GM19324 (cell line): ENCODE data around the gene C10orf67.
A peak's percentile ranks its signal among the peaks of the same experiment; 100 is the strongest.
"Not testable (repeated sequence)": the region's sequence is repeated elsewhere in the genome, so short reads cannot be mapped to it uniquely, and the experiment has no call there.

Experiments
- ATAC-seq: cut with Tn5 transposase; IDR thresholded peaks from one replicate; pipeline ENCODE4 v1.9.1; 2021; ENCODE audit warnings: mild to moderate bottlenecking, moderate library complexity; ENCODE audit not compliant: unreplicated experiment, low FRiP score

The C10orf67 gene

DNA sequence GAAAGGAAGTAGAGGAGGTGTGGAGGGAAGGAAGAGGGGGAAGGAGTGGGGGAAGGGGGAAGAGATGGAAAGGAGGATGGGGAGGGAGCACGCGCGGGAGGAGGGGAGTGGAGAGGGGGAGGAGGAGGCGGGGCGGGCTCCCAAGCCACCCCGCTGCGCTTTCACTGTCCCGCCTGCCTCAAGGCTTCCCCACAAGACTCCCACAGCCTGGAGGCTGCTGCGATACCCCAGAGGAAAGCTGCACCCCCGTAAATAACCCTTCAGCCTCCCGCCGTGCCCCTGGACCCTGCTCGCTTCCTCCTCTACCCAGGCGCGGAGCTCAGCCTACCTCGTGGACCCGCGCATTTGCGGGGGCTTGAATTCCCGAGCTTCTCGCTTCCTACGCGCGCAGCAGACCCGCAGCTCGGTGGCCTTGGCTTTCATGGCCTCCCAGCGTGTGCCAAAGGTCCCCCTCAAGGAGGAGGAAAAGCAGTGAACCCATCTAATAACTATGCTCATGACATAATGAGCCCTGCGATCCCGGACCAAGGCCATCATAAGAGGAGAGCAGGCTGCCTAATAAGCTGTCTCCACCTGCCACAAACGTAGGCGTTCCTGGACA lies at the start of gene C10orf67:
Gene C10orf67 (minus strand): TSS at position 557 of the 601 bp plus-strand sequence. CDS start 23 bp downstream, at position 534.
- peak; percentile 37 for ATAC-seq

DNA sequence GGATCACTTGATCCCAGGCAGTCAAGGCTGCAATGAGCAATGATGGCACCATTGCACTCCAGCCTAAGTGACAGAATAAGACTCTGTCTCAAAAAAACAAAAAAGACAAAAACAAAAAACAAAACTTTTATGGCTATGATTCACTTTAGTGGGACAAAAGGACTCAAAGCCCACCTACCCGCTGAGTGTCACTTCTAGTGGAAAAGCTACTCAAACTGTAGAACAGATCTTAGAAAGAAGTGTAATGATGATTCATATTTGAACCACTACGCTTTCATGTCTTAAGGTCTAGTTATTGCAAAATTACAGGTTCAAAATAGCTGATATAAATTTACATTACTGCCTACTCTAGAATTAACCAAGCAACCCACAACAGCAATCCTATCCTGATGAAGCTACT lies 47.2 kb upstream of the C10orf67 start:
- no peak for ATAC-seq

DNA sequence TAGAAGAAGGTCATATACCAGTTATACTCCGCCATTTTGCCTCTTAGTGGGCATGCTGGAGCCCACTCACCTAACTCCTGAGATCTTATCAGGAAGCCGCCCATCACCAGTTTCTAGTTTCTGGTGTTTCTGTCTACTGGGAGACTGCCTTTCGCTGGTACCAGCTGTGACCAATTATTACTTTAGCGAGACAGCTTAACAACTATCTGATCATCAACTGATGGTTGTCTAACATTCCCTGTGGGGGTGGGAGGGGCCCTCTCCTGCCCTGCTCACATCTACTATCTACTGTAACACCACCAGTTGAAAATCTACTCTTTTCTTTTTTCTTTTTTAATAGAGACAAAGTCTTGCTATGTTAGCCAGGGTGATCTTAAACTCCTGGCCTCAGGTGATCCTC lies 46.2 kb upstream of the C10orf67 start:
- ATAC-seq: no peak

DNA sequence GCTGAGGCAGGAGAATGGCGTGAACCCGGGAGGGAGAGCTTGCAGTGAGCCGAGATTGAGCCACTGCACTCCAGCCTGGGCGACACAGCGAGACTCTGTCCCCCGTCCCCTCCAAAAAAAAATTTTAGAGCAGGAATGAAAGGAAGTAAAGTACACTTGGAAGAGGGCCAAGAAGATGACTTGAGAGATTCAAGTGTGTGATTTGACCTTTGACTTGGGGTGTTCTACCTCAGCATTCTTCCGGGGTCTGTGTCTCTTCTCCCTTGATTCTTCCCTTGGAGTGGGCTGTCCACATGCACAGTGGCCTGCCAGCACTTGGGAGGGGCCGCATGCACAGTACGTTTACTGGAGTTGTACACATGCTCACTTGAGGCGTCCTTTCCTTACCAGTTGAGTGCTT lies 45.8 kb upstream of the C10orf67 start:
- not testable (repeated sequence) for ATAC-seq

DNA sequence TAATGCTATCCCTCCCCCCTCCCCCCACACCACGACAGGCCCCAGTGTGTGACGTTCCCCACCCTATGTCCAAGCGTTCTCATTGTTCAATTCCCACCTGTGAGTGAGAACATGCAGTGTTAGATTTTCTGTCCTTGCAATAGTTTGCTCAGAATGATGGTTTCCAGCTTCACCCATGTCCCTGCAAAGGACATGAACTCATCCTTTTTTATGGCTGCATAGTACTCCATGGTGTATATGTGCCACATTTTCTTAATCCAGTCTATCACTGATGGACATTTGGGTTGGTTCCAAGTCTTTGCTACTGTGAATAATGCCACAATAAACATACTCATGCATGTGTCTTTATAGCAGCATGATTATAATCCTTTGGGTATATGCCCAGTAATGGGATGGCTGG lies 42.9 kb upstream of the C10orf67 start:
- ATAC-seq: not testable (repeated sequence)

DNA sequence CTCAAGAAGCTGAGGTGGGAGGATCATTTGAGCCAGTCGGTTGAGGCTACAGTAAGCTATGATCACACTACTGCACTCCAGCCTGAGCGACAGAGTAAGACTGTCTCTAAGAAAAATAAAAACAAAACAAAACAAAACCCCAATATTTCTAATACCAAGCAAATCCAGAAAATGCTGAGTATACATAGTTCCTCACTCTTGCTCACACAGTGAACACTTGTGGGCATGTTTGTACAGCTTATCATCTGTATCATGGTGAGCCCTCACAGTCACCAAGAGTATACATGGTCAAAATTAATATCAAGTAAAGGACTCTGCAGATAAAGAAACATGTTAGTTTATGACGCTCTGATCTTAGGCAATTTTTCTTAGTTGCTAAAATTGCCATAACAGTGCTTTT lies 41.5 kb upstream of the C10orf67 start:
- ATAC-seq: no peak

DNA sequence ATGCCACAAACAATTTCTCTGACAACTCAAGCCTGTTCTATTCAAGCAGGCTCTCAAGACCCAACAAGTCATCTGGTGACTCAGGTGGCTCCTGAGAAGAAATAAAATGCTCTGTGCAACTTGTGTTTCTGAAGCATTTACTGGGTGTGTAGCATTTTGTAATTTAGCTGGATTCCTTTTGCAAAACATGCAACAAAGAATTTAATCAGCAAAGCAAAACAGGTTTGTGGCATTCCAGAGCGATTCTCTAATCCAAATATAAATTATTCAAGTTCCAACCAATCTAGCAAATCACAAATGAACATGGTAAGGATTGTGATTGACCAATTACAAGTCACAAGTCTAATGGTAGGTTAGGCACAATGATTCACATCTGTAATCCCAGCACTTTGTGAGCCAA lies 39.8 kb upstream of the C10orf67 start:
- no peak for ATAC-seq

DNA sequence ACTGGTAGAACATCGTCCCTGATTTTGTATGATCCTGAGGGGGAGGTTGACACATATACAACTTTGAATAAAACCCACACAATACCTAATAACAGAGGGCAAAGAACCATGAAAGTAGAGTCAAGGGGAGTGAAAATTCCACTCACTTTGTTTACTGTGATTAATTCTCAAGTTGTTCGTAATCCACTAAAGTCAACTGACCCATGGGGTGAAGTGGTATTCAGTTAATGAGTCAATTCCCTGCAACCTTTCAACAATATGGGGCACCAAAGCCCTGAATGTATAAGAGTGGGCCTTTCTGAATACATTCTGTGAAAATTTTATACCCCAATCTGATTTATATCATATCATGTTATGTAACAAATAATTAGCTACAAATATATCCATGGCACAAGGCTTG lies 39.0 kb upstream of the C10orf67 start:
- ATAC-seq: no peak

DNA sequence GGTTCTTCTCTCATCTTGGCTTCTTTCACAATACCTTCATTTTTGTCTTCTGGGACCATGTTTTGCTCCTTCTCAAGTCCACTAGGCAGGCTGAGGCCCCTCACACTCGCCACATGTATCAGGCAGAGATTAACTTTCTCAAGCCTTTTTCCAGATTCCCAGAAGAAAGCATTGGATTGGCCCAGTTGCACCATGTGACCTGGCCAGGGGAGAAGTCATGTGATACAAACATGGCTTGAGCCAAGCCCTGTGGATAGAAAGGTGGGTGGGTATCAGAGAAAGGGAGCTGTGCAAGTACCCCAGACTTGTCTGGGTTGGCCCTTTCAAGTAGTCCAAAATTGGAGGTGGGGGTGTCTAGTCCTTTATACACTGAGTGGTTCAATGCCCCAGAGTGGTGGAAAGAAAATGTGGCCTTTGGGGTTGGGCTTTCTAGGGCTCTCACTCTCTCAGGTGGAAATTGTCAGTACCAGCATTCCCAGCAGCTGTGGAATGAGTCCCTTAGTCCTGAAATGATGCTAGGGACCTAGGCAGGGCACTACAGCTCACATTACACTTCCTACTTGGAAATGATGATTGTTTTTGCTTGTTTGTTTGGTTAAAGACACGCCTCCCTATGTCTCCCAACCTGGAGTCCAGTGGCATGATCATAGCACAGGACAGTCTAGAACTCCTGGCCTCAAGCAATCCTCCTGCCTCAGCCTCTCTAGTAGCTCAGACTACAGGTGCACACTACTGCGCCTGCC lies 36.9 kb upstream of the C10orf67 start:
- no peak for ATAC-seq

DNA sequence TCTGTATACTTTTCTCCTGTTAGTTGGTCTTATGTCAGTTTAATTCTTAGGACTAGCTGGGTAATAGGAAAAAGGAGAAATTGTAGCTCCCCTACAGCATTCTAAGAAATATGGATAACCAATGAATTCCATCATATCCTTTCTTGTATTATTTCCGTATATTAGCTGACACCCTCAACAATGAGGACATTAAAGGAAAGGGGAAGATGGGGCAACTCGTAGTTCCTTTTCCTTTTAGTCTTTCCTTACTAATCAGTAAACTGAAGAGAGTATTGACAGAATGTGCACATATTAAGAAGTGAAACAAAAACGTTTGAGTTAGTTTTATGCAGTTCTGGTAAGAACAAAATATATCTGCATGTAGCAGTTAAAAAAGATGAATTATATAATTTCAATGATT lies 35.1 kb upstream of the C10orf67 start:
- ATAC-seq: no peak

DNA sequence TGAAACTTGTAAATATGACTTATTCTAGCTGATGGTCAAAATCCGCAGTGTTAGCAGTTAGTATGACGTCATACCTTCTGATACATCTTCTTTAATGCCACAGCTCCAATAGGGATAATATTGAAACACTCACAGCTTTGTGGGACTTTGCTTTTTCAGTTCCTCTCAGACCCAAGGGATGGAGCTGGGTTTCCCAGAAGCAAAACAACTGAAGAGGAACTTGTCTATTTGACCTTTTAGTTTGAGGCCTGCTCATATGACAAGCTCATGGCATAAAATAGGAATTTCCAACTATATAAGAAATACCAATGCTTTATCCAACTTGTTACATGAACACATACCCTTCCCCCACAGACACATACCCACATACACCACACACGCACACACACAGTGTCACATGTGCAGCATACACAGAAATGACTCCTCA lies 31.6 kb upstream of the C10orf67 start:
- no peak for ATAC-seq

DNA sequence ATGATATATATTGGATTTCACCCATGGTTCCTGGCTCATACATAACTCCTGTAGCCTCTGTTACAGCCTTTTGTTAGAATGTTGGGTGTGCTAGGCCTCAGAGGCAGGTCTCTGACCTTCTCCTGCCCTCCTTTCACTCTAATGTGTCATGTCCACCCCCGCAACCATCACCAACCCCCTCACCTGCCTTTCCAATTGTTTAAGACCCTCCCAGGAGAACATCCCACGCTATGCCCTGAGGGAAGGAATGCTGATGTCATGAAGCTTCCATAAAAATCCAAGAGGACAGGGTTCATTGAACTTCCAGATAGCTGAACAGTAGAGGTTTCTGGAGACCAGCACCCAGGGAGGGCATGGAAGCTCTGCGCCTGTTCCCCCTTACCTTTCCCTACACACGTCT lies 30.8 kb upstream of the C10orf67 start:
- no peak for ATAC-seq

DNA sequence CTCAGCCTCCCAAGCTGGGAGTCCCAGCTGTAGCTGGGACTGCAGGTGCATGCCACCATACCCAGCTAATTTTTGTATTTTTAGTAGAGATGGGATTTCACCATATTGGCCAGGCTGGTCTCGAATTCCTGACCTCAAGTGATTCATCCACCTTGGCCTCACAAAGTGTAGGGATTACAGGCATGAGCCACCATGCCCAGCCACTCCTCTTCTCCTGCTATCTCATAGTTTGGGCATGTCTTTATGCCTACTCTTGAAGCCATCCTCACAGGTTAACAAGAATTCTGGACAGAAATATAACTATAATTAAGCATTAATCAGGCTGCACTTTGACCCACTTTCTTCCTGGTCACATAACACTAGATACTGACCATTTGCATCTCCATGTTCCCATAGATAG lies 28.6 kb upstream of the C10orf67 start:
- ATAC-seq: no peak

DNA sequence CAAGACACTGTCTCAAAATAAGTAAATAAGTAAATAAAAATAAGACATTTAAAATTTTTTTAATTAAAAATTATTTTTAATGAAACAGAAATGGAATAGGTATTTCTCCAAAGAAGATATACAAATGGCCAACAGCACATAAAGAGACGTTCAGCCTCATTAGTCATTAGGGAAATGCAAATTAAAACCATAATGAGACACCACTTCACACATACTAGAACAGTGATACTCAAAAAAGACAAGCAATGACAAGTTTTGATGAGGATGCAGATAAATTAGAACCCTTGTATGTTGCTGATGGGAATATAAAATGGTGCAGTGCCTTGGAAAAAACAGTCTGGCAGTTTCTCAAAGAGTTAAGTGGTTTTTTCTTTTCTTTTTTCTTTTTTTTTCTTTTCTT lies 26.5 kb upstream of the C10orf67 start:
- ATAC-seq: no peak

DNA sequence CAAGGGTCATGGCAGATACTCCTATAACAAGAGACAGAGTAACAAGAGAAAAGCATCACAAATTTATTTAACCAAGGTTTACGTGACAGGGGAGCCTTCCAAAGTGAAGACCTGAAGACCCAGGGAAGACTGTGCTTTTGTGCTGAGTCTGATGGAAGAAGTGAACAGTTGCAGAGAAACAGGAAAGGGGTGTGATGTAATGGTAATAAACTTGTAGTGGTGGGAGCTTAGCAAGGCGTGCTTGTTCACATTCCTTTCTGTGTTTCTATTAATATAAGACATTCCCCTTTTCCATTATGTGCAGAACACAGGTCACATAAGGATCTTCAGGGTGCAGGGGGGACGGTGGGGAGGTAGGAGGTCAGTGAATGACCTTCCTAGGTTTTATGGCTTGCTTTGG lies 25.5 kb upstream of the C10orf67 start:
- ATAC-seq: no peak

DNA sequence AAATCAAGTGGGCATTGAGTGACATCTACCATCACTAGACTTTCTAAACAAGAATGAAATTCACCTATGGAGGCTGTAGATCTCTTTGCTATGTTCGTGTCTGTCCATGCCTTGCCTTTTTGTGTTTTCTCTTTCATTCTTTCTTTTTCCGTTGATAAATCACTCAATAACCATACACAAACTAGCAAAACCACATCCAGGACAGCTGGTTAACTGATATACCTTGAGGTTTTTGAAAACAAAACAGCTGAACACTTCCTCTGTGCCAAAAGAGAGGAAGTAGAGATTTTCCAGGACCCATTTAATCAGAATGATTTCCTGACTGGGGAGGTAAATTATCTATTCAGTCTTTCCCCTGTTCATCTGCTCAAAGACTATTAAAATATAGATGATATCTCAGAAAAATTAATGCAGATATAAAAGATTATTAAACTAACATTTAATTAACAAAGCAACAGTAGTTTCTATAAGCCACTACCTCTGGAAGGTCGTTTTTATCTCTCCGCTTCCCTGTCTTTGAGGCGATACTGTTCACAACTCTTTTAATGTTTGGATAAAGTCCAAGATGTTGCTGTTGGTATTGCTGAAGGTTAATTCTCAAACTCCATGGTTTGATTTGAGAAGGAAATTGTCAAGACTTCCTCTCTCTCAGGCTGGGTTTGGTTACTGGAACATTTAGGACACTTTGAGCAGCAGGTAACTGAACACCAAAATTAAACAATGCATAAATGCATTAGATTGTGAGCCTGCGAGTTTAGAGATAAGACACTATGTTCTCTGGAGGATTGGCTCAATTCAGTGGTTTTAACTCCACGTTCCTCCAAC lies 24.4 kb upstream of the C10orf67 start:
- ATAC-seq: peak; percentile 67

DNA sequence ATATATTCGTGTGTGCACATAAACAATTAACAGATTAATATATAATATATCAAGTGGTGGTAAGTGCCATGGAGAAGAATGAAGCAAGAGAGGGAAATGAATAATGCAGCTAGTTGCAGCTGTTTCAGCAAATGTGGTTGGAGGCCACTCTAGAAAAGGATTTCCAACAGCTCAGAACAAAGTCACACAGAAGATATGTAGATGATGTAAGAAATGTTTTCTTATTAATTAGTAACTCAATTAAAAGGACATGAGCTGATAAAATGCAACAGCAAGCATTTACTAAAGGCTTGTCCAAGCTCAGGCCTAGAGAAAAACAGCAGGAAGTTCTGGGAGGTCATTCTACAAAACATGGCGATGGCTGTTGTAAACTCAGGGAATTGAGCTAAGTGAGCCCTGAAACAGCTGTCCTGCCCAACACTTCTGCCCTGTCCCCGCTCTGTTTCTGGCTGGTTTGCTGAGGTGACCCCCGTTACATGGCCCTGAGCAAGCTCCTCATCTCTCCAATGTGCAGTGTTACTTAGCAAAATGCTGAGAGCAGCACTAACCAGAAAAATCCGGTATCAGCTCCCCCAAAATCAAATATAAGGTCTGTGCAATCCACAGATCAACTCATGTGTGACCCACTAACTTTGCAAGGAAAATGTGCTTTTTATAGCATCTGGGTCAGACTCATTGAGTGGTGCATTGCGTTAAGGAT lies 23.4 kb upstream of the C10orf67 start:
- ATAC-seq: peak; percentile 20

DNA sequence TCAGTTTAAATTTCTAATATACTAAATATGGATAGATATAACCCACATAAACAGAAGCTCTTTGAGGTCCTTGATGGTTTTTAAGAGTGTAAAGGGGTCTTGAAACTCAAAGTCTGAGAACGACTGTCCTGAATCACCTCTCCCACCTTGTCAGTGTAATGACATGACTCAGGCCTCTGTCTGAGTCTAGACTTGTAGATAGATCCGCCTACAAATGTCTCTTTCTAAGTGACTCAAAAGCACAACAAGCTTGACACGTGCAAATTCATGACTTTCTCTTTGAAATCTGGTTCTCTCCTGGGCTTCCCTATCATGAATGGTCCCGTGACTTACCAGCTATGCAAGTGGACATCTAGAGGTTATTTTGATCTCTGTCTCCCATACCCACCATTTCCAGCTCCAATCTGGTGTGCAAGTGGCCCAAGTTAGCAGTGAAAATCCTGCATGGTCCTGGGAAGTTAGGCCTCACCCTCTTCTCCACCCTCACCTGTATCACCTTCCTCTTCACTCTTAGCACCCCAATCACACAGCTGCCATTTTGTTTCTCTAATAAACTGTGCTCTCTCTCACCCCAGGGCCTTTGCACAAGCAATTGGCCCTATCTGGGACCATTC lies 20.9 kb upstream of the C10orf67 start:
- ATAC-seq: not testable (repeated sequence)

DNA sequence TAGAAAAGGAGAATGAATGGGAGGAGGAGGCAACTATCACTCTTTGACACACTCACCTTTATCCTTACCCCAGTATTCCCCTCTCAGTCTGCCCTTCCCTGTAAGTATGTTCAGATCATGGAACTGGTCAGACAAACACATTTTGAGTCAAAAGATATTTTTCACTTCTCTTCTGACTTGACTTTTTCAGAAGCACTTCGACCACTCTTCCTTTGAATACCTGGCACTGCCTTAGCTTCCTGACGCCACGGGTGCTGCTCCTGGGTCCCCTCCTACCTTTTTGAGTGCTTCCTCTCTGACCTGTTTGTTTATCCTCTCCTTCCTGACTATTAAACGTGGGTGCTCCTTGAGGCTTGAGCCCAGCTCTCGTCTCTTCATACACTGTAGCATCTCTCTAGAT lies 19.8 kb upstream of the C10orf67 start:
- no peak for ATAC-seq

DNA sequence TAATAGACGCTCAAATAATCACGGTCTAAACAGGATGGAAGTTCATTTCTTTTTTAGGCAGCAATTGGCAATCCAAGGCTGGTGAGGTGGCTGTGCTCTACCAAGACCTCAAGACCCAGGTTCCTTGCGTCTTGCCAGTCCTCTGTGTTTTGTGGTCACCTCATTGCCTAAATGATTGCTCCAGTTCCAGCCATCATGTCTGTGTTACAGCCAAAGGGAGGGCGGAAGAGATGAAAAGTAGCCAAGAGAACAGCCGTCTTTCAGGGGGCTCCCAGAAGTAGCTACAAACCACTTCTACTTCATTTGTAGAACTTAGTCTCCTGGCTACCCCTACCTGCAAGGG lies 19.2 kb upstream of the C10orf67 start:
- peak; percentile 0 for ATAC-seq
